Trophoblast cell (in vitro differentiated cells and primary cell): ENCODE data around the gene URB1.
A peak's percentile ranks its signal among the peaks of the same experiment; 100 is the strongest.

Source experiments
- DNase-seq, 2 donors: peaks; one replicate each; pipeline ENCODE4 v3.0.0-alpha.2; 2016
- H2AFZ ChIP-seq: 2 replicates; pipeline ENCODE4 v1.6.1; 2013; ENCODE audit warnings: low read length, moderate library complexity, mild to moderate bottlenecking; ENCODE audit not compliant: insufficient read depth, poor library complexity
- H2AK5ac ChIP-seq: 2 replicates; pipeline ENCODE4 v1.6.1; 2013; ENCODE audit warnings: mild to moderate bottlenecking, low read length
- H2BK120ac ChIP-seq: 2 replicates; pipeline ENCODE4 v1.6.1; 2013; ENCODE audit warnings: low read length, mild to moderate bottlenecking, moderate library complexity; ENCODE audit not compliant: insufficient read depth, poor library complexity
- H2BK12ac ChIP-seq: 2 replicates; pipeline ENCODE4 v1.6.1; 2013; ENCODE audit warnings: mild to moderate bottlenecking, low read length, moderate library complexity
- H2BK5ac ChIP-seq: 2 replicates; pipeline ENCODE4 v1.6.1; 2013; ENCODE audit warnings: low read length, low read depth, moderate library complexity, mild to moderate bottlenecking; ENCODE audit not compliant: poor library complexity
- H3K14ac ChIP-seq: 2 replicates; pipeline ENCODE4 v1.6.1; 2013; ENCODE audit warnings: mild to moderate bottlenecking, low read length
- H3K18ac ChIP-seq: 2 replicates; pipeline ENCODE4 v1.6.1; 2013; ENCODE audit warnings: mild to moderate bottlenecking, low read length
- H3K23ac ChIP-seq: 2 replicates; pipeline ENCODE4 v1.6.1; 2013; ENCODE audit warnings: low read length
- H3K27ac ChIP-seq: 2 replicates; pipeline ENCODE4 v1.5.1; 2013; ENCODE audit warnings: low read depth, mild to moderate bottlenecking, inconsistent platforms, low read length, moderate library complexity
- H3K27me3 ChIP-seq: 2 replicates; pipeline ENCODE4 v1.6.1; 2013; ENCODE audit warnings: inconsistent platforms, mild to moderate bottlenecking, low read length, moderate library complexity; ENCODE audit not compliant: insufficient read depth
- H3K36me3 ChIP-seq, 2 experiments: 1 replicate in 1 of 2; 2 replicates in 1 of 2; pipeline ENCODE4 v1.6.1; 2013; ENCODE audit warnings: low read length in 2 of 2, mild to moderate bottlenecking in 2 of 2, moderate library complexity in 1 of 2; ENCODE audit not compliant: insufficient read depth in 2 of 2, control insufficient read depth in 1 of 2
- H3K4ac ChIP-seq: 2 replicates; pipeline ENCODE4 v1.6.1; 2013; ENCODE audit warnings: low read depth, mild to moderate bottlenecking, low read length, moderate library complexity
- H3K4me1 ChIP-seq, 2 experiments: 1 replicate in 1 of 2; 2 replicates in 1 of 2; pipeline ENCODE4 v1.6.1; 2013; ENCODE audit warnings: low read length in 2 of 2, mild to moderate bottlenecking in 2 of 2, moderate library complexity in 1 of 2; ENCODE audit not compliant: insufficient read depth in 2 of 2, control insufficient read depth in 1 of 2
- H3K4me2 ChIP-seq: 2 replicates; pipeline ENCODE4 v1.6.1; 2013; ENCODE audit warnings: inconsistent platforms, mild to moderate bottlenecking, low read length, moderate library complexity
- H3K4me3 ChIP-seq: 2 replicates; pipeline ENCODE4 v1.5.1; 2013; ENCODE audit warnings: mild to moderate bottlenecking, low read depth, low read length, inconsistent platforms
- H3K79me1 ChIP-seq: one replicate; pipeline ENCODE4 v1.6.1; 2013; ENCODE audit warnings: low read length
- H3K79me2 ChIP-seq: 2 replicates; pipeline ENCODE4 v1.6.1; 2013; ENCODE audit warnings: low read length, mild to moderate bottlenecking; ENCODE audit not compliant: control insufficient read depth, insufficient read depth, poor library complexity
- H3K9ac ChIP-seq: 2 replicates; pipeline ENCODE4 v1.6.1; 2013; ENCODE audit warnings: mild to moderate bottlenecking, low read length
- H3K9me3 ChIP-seq: 2 replicates; pipeline ENCODE4 v1.6.1; 2013; ENCODE audit warnings: low read depth, mild to moderate bottlenecking, control low read depth, inconsistent platforms, low read length; ENCODE audit not compliant: insufficient read depth
- H4K12ac ChIP-seq: 2 replicates; pipeline ENCODE4 v1.6.1; 2013; ENCODE audit warnings: low read depth, mild to moderate bottlenecking, low read length, moderate library complexity
- H4K8ac ChIP-seq: 2 replicates; pipeline ENCODE4 v1.6.1; 2013; ENCODE audit warnings: low read depth, mild to moderate bottlenecking, low read length, moderate library complexity
- H4K91ac ChIP-seq: one replicate; pipeline ENCODE4 v1.6.1; 2013; ENCODE audit warnings: low read depth, mild to moderate bottlenecking, low read length, moderate library complexity
- WGBS: extraction: QIAGEN DNeasy Blood & Tissue Kit; methylation state at CpG from one replicate; pipeline ENCODE4 v1.1.7; 2013; ENCODE audit warnings: missing lambda C conversion rate; ENCODE audit not compliant: insufficient read length, insufficient coverage; ENCODE audit errors: extremely low coverage; 5-methylcytosine and 5-hydroxymethylcytosine counted together

The URB1 gene

GRCh38 chr21:32359719-32360260 is 33.0 kb downstream of the URB1 start:
- no peak overlapping the region for H3K4me3 ChIP-seq
- H3K18ac ChIP-seq, result no peak overlapping the region
- H2BK5ac ChIP-seq, result no peak overlapping the region
- no peak overlapping the region for H3K4me2 ChIP-seq
- H4K91ac ChIP-seq, result no peak overlapping the region
- no peak overlapping the region for H2BK12ac ChIP-seq
- H3K79me1 ChIP-seq, result no peaks in the 10 kb centered on the region
- WGBS, result no CpG with 5 or more reads among the region's 7 CpGs
- no peaks in the 10 kb centered on the region for H3K9me3 ChIP-seq
- peaks cover 41 to 62% of the 10 kb centered on the region in 2 experiments for H3K36me3 ChIP-seq
- H2AK5ac ChIP-seq, result no peak overlapping the region
- H3K4ac ChIP-seq, result no peak overlapping the region
- no peak overlapping the region for H3K14ac ChIP-seq
- H3K27ac ChIP-seq, result no peak overlapping the region
- no peak overlapping the region for H3K23ac ChIP-seq
- no peaks in the 10 kb centered on the region for H3K79me2 ChIP-seq
- H4K12ac ChIP-seq, result no peak overlapping the region
- H3K27me3 ChIP-seq, result no peaks in the 10 kb centered on the region
- H2BK120ac ChIP-seq, result no peak overlapping the region
- H3K9ac ChIP-seq, result no peak overlapping the region
- DNase-seq, result peak in 1 of 2 donors; percentile 31
- H2AFZ ChIP-seq, result no peak overlapping the region
- H4K8ac ChIP-seq, result no peak overlapping the region
- no peaks in the 10 kb centered on the region for H3K4me1 ChIP-seq

- Histone ChIP-seq H4K12ac (no peak overlapping the region), H2BK5ac (no peak overlapping the region), H2BK12ac (no peak overlapping the region), H4K91ac (no peak overlapping the region), H3K18ac (no peak overlapping the region), H3K36me3 (peaks cover 44 to 62% of the 10 kb centered on the region in 2 experiments), H3K14ac (no peak overlapping the region), H3K4me2 (no peak overlapping the region), H2AK5ac (no peak overlapping the region), H3K79me1 (no peaks in the 10 kb centered on the region), H3K27ac (no peak overlapping the region), H3K27me3 (no peaks in the 10 kb centered on the region), H3K23ac (no peak overlapping the region), H3K9me3 (no peaks in the 10 kb centered on the region), H2AFZ (no peak overlapping the region), H3K9ac (no peak overlapping the region), H3K79me2 (no peaks in the 10 kb centered on the region), H3K4me1 (peaks cover 0 to 3% of the 10 kb centered on the region in 2 experiments), H3K4me3 (no peak overlapping the region), H4K8ac (no peak overlapping the region), H3K4ac (no peak overlapping the region), H2BK120ac (no peak overlapping the region)
- DNase-seq, result no peak
- no CpG with 5 or more reads among the region's 1 CpG for whole genome bisulfite sequencing
These were observed 35.9 kb downstream of the URB1 start for GRCh38 chr21:32356874-32357395.

GRCh38 chr21:32353002-32353711 is 39.7 kb downstream of the URB1 start:
- H2BK12ac ChIP-seq, result no peak overlapping the region
- H2BK120ac ChIP-seq, result no peak overlapping the region
- no peak overlapping the region for H4K91ac ChIP-seq
- H4K8ac ChIP-seq, result no peak overlapping the region
- no peak overlapping the region for H3K4me2 ChIP-seq
- H2BK5ac ChIP-seq, result no peak overlapping the region
- no peak overlapping the region for H3K27ac ChIP-seq
- H3K36me3 ChIP-seq, result peaks cover 40 to 52% of the 10 kb centered on the region in 2 experiments
- H3K14ac ChIP-seq, result no peak overlapping the region
- peaks cover 14 to 22% of the 10 kb centered on the region in 2 experiments for H3K4me1 ChIP-seq
- WGBS, result no CpG with 5 or more reads among the region's 8 CpGs
- H4K12ac ChIP-seq, result no peak overlapping the region
- H3K79me2 ChIP-seq, result no peaks in the 10 kb centered on the region
- H2AFZ ChIP-seq, result no peak overlapping the region
- H3K9me3 ChIP-seq, result no peaks in the 10 kb centered on the region
- H3K79me1 ChIP-seq, result no peaks in the 10 kb centered on the region
- H3K4me3 ChIP-seq, result no peak overlapping the region
- no peaks in the 10 kb centered on the region for H3K27me3 ChIP-seq
- H2AK5ac ChIP-seq, result no peak overlapping the region
- H3K4ac ChIP-seq, result no peak overlapping the region
- no peak overlapping the region for H3K18ac ChIP-seq
- no peak for DNase-seq
- no peak overlapping the region for H3K23ac ChIP-seq
- no peak overlapping the region for H3K9ac ChIP-seq

- Histone ChIP-seq H3K14ac (no peak overlapping the region), H3K4ac (no peak overlapping the region), H2AFZ (no peak overlapping the region), H4K12ac (no peak overlapping the region), H3K9ac (no peak overlapping the region), H3K36me3 (peaks cover 43 to 54% of the 10 kb centered on the region in 2 experiments), H3K79me1 (no peaks in the 10 kb centered on the region), H3K4me1 (peaks cover 15 to 28% of the 10 kb centered on the region in 2 experiments), H3K23ac (no peak overlapping the region), H2BK120ac (no peak overlapping the region), H2BK12ac (no peak overlapping the region), H3K9me3 (no peaks in the 10 kb centered on the region), H3K27ac (no peak overlapping the region), H2BK5ac (no peak overlapping the region), H4K91ac (no peak overlapping the region), H3K4me3 (no peak overlapping the region), H3K4me2 (no peak overlapping the region), H3K27me3 (no peaks in the 10 kb centered on the region), H3K79me2 (no peaks in the 10 kb centered on the region), H4K8ac (no peak overlapping the region), H3K18ac (no peak overlapping the region), H2AK5ac (no peak overlapping the region)
- WGBS, result no CpG with 5 or more reads among the region's 7 CpGs
- no peak for DNase-seq
These were observed 40.3 kb downstream of the URB1 start for GRCh38 chr21:32352526-32352925.
